Uterus (tissue), 4 donors: ENCODE measurements around the gene TNFRSF25. TPM values are rescaled to one million over a fixed set of nuclear protein-coding genes. Genes with fewer than 3 reads are reported as not detected.

Experiments
- DNase-seq, 2 donors: peaks; one replicate each; pipeline ENCODE4 v3.0.0-alpha.2; 2019 to 2020
- H3K27ac ChIP-seq, 2 donors: fragments of 200-600 bp; sonication (generic); 1 replicate in 1 of 2; 2 replicates in 1 of 2; pipeline ENCODE4 v1.5.1; 2016 to 2018
- H3K27me3 ChIP-seq, 2 donors: fragments of 200-600 bp; sonication (generic); one replicate each; pipeline ENCODE4 v1.5.1; 2018 to 2019; ENCODE audit warnings: control low read depth in 1 of 2
- H3K36me3 ChIP-seq, 2 donors: fragments of 200-600 bp; sonication (generic); one replicate each; pipeline ENCODE4 v1.5.1; 2019; ENCODE audit warnings: control low read depth in 1 of 2
- H3K4me1 ChIP-seq, 2 donors: fragments of 200-600 bp; sonication (generic); one replicate each; pipeline ENCODE4 v1.5.1; 2018 to 2019; ENCODE audit warnings: control low read depth in 1 of 2
- H3K4me3 ChIP-seq, 2 donors: fragments of 200-600 bp; sonication (generic); 1 replicate in 1 of 2; 2 replicates in 1 of 2; pipeline ENCODE4 v1.5.1; 2018 to 2019; ENCODE audit warnings: mild to moderate bottlenecking in 1 of 2
- H3K9me3 ChIP-seq, 2 donors: fragments of 200-600 bp; sonication (generic); one replicate each; pipeline ENCODE4 v1.5.1; 2019; ENCODE audit warnings: control low read depth in 1 of 2
- CTCF ChIP-seq, 4 experiments: fragments of 200-600 bp in 2 of 4; fragments of 450-650 bp in 2 of 4; sonication (generic) in 2 of 4; IDR thresholded peaks; one replicate each; pipeline ENCODE4 v1.5.1; 2016 to 2019; ENCODE audit warnings: antibody characterized with exemption in 4 of 4, mild to moderate bottlenecking in 2 of 4, moderate library complexity in 1 of 4
- POLR2A ChIP-seq, 2 donors: fragments of 450-650 bp; IDR thresholded peaks; one replicate each; pipeline ENCODE4 v1.6.1; 2016; ENCODE audit warnings: antibody characterized with exemption in 2 of 2, mild to moderate bottlenecking in 1 of 2, moderate library complexity in 1 of 2
- intact Hi-C: fragments of 100-400 bp; cut with DNase I; formaldehyde crosslinking; loops from one replicate; pipeline ENCODE4 v1.15.1; 2023; ENCODE audit warnings: low total_unique reads
- microRNA-seq: library from miRNA; unstranded; fragments of <30 nt; microRNA quantifications from one replicate; pipeline ENCODE4, GENCODE V29; 2016; ENCODE audit warnings: borderline microRNAs expressed, borderline replicate concordance
- small RNA-seq: library from RNA; depleted of rRNA; stranded (forward); fragments of <200 nt; gene quantifications from one replicate; pipeline ENCODE3, GENCODE V24; 2016
- total RNA-seq, 4 donors: library from RNA; depleted of rRNA in 3 of 4; stranded (reverse); fragments of >200 nt in 3 of 4; gene quantifications; one replicate each; pipeline versions ENCODE4 v1.1.0 to v1.2.4, GENCODE V29; 2014 to 2023
- donor health status: DM: yes; HTN: yes; CAD: no.

Gene TNFRSF25
- total RNA-seq, 4 donors from 2014 or later = 1.0 to 11.1 (median 4.8) TPM

GRCh38 chr1:6414881-6415626 is 50.9 kb downstream of the TNFRSF25 start:
- peaks cover 0 to 14% of the 10 kb centered on the region in 2 donors for H3K4me1 ChIP-seq
- peaks cover 7 to 21% of the 10 kb centered on the region in 2 donors for H3K27me3 ChIP-seq
- no peaks in the 10 kb centered on the region for H3K36me3 ChIP-seq
- no peak overlapping the region for H3K4me3 ChIP-seq
- intact Hi-C loops = no loop called here
- no peak for DNase-seq
- no peak for TF ChIP-seq CTCF (IDR thresholded peaks at IDR 0.05)
- TF ChIP-seq POLR2A (IDR thresholded peaks at IDR 0.05) = no peak
- H3K9me3 ChIP-seq = no peaks in the 10 kb centered on the region
- no peak overlapping the region for H3K27ac ChIP-seq

GRCh38 chr1:6414443-6414844 is 51.5 kb downstream of the TNFRSF25 start:
- Histone ChIP-seq H3K27ac (no peak overlapping the region), H3K9me3 (no peaks in the 10 kb centered on the region), H3K4me3 (no peak overlapping the region), H3K4me1 (peaks cover 0 to 8% of the 10 kb centered on the region in 2 donors), H3K27me3 (peaks cover 6 to 21% of the 10 kb centered on the region in 2 donors), H3K36me3 (no peaks in the 10 kb centered on the region)
- no peak for DNase-seq
- TF ChIP-seq POLR2A (IDR thresholded peaks at IDR 0.05) = no peak
- TF ChIP-seq CTCF (IDR thresholded peaks at IDR 0.05) = no peak
- intact Hi-C loops = no loop called here

- H3K27me3 ChIP-seq = peaks cover 0 to 13% of the 10 kb centered on the region in 2 donors
Observed at GRCh38 chr1:6412896-6413295, 53.1 kb downstream of the TNFRSF25 start.

More at GRCh38 chr1:6412896-6413295, 53.1 kb downstream of the TNFRSF25 start:
- no peak for TF ChIP-seq POLR2A (IDR thresholded peaks at IDR 0.05)
- TF ChIP-seq CTCF (IDR thresholded peaks at IDR 0.05) = no peak
- Histone ChIP-seq H3K9me3 (no peaks in the 10 kb centered on the region), H3K4me1 (no peaks in the 10 kb centered on the region), H3K27ac (no peak overlapping the region), H3K36me3 (no peaks in the 10 kb centered on the region), H3K4me3 (no peak overlapping the region)
- intact Hi-C loops = no loop called here
- DNase-seq = no peak

Small RNA genes within 50 kb of the gene (microRNA-seq; reads per million reads assigned to microRNA genes)
- gene MIR4252 = not detected

Small RNA genes within 50 kb of the gene (small RNA-seq; reads per million reads assigned to genes)
- not detected for gene MIR4252

Other genes with a start within 250 kb of the TNFRSF25 start
- gene ICMT, start 230.2 kb downstream of the TNFRSF25 start, total RNA-seq = 10 to 100 TPM; 15.6 to 87.4 (median 57.7) TPM
- gene HES3, start 222.0 kb downstream of the TNFRSF25 start, total RNA-seq = not detected
- gene GPR153, start 205.1 kb downstream of the TNFRSF25 start, total RNA-seq = 10 to 100 TPM in 2 of 4 donors, 1 to 10 TPM in 2; 5.6 to 22.1 (median 10.3) TPM
- gene ACOT7, start 72.4 kb downstream of the TNFRSF25 start, total RNA-seq = 10 to 100 TPM in 2 of 4 donors, 1 to 10 TPM in 2; 7.4 to 27.6 (median 12.4) TPM
- gene HES2, start 46.3 kb downstream of the TNFRSF25 start, total RNA-seq = under 1 TPM in 1 of 4 donors, not detected in 3; 0.21 TPM
- 1 to 10 TPM in 1 of 4 donors, under 1 TPM in 1, not detected in 2; 0.58 to 2.5 TPM for gene ESPN, start 41.4 kb downstream of the TNFRSF25 start, total RNA-seq
- 10 to 100 TPM in 2 of 4 donors, 1 to 10 TPM in 2; 2.6 to 23.7 (median 8.2) TPM for gene PLEKHG5, start 25.5 kb upstream of the TNFRSF25 start, total RNA-seq
- 10 to 100 TPM in 2 of 4 donors, 1 to 10 TPM in 2; 4.7 to 44.8 (median 23.7) TPM for gene NOL9, start 88.3 kb upstream of the TNFRSF25 start, total RNA-seq
- gene TAS1R1, start 89.1 kb upstream of the TNFRSF25 start, total RNA-seq = not detected
- gene ZBTB48, start 113.8 kb upstream of the TNFRSF25 start, total RNA-seq = 10 to 100 TPM; 26.5 to 79.7 (median 47.6) TPM
- gene KLHL21, start 136.7 kb upstream of the TNFRSF25 start, total RNA-seq = 10 to 100 TPM; 17.4 to 31.1 (median 20.6) TPM
- gene PHF13, start 147.6 kb upstream of the TNFRSF25 start, total RNA-seq = 10 to 100 TPM in 2 of 4 donors, 1 to 10 TPM in 2; 1.8 to 29.6 (median 15.0) TPM
- gene THAP3, start 158.7 kb upstream of the TNFRSF25 start, total RNA-seq = 10 to 100 TPM; 19.1 to 23.9 (median 21.9) TPM
- gene DNAJC11, start 235.6 kb upstream of the TNFRSF25 start, total RNA-seq = 10 to 100 TPM; 11.5 to 47.2 (median 22.3) TPM